SK-N-MC (cell line): ENCODE data around the gene METAP2.
A peak's percentile ranks its signal among the peaks of the same experiment; 100 is the strongest.

Experiments
- EZH2 ChIP-seq: fragments of 200-600 bp; sonication (generic); IDR thresholded peaks from one replicate; pipeline ENCODE4 v1.6.1; 2017; ENCODE audit warnings: antibody characterized with exemption
- FOXP2 ChIP-seq: optimal IDR thresholded peaks from 2 replicates; pipeline ENCODE3; 2011; ENCODE audit warnings: mild to moderate bottlenecking, moderate library complexity; ENCODE audit not compliant: insufficient read depth; ENCODE audit errors: extremely low read length, control extremely low read depth
- POLR2AphosphoS5 ChIP-seq: IDR thresholded peaks from 2 replicates; pipeline ENCODE4 v1.6.1; 2012; ENCODE audit warnings: mild to moderate bottlenecking, low read depth, low read length, borderline replicate concordance

- TF ChIP-seq POLR2AphosphoS5: peak; percentile 19; the same call in 1 of the 2 replicates
- no peak for TF ChIP-seq EZH2
- TF ChIP-seq FOXP2: no peak
Measured at GRCh38 chr12:95548539-95549391, 74.8 kb downstream of the METAP2 start.
